ENCODE results near the gene PRODH. TPM values are rescaled to one million over a fixed set of nuclear protein-coding genes. Genes with fewer than 3 reads are reported as not detected.

The PRODH gene
- total RNA-seq, 1 experiment from 2014 or later: 1.1 TPM

- H3K4me1 ChIP-seq (replicated peaks; ENCODE audit: insufficient read depth): no peaks in the 10 kb centered on the region
- no peaks in the 10 kb centered on the region for H3K9me2 ChIP-seq (ENCODE audit: insufficient read depth)
- DNase-seq: no peak
- BruUV-seq (replicated peaks): no TSS peak
- H3K36me3 ChIP-seq (ENCODE audit: low read depth): no peaks in the 10 kb centered on the region
- no peaks in the 10 kb centered on the region for H3K27me3 ChIP-seq (ENCODE audit: insufficient read depth, low read depth)
- H3K79me2 ChIP-seq (ENCODE audit: low read depth): no peaks in the 10 kb centered on the region
- ChIA-PET POLR2A (ENCODE audit: unreplicated experiment) (no interaction called here), CTCF (no interaction called here)
- no peak overlapping the region for H3K4me2 ChIP-seq
- no peaks in the 10 kb centered on the region for H4K20me1 ChIP-seq (ENCODE audit: insufficient read depth)
- no peak overlapping the region for H2AFZ ChIP-seq
- no peak overlapping the region for H3K4me3 ChIP-seq
- intact Hi-C loops (cut with micrococcal nuclease; ENCODE audit: unreplicated experiment): no loop called here
- no peaks in the 10 kb centered on the region for H3F3A ChIP-seq (ENCODE audit: insufficient read depth, low read depth)
- no peak overlapping the region for H3K27ac ChIP-seq
- TF ChIP-seq, protein P1, sequence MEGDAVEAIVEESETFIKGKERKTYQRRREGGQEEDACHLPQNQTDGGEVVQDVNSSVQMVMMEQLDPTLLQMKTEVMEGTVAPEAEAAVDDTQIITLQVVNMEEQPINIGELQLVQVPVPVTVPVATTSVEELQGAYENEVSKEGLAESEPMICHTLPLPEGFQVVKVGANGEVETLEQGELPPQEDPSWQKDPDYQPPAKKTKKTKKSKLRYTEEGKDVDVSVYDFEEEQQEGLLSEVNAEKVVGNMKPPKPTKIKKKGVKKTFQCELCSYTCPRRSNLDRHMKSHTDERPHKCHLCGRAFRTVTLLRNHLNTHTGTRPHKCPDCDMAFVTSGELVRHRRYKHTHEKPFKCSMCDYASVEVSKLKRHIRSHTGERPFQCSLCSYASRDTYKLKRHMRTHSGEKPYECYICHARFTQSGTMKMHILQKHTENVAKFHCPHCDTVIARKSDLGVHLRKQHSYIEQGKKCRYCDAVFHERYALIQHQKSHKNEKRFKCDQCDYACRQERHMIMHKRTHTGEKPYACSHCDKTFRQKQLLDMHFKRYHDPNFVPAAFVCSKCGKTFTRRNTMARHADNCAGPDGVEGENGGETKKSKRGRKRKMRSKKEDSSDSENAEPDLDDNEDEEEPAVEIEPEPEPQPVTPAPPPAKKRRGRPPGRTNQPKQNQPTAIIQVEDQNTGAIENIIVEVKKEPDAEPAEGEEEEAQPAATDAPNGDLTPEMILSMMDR (conservative IDR thresholded peaks at IDR 0.05): no peak
- TF ChIP-seq EZH2 (IDR thresholded peaks at IDR 0.05; ENCODE audit: low read depth): no peak
- no peaks in the 10 kb centered on the region for H3K9me3 ChIP-seq (ENCODE audit: insufficient read depth, low read depth)
Measured at GRCh38 chr22:18931905-18932652, 4.0 kb downstream of the PRODH start.

- H3K4me2 ChIP-seq: no peak overlapping the region
Measured at GRCh38 chr22:18929459-18929858, 6.6 kb downstream of the PRODH start.

GRCh38 chr22:18927573-18927972 is 8.5 kb downstream of the PRODH start:
- Histone ChIP-seq H3K27me3 (ENCODE audit: insufficient read depth, low read depth) (no peaks in the 10 kb centered on the region), H4K20me1 (ENCODE audit: insufficient read depth) (no peaks in the 10 kb centered on the region), H3K27ac (no peak overlapping the region), H3K4me2 (no peak overlapping the region), H3K9me2 (ENCODE audit: insufficient read depth) (no peaks in the 10 kb centered on the region), H3K4me3 (no peak overlapping the region), H3K79me2 (ENCODE audit: low read depth) (no peaks in the 10 kb centered on the region), H2AFZ (no peak overlapping the region), H3K9me3 (ENCODE audit: insufficient read depth, low read depth) (no peaks in the 10 kb centered on the region), H3K36me3 (ENCODE audit: low read depth) (no peaks in the 10 kb centered on the region), H3F3A (ENCODE audit: insufficient read depth, low read depth) (no peaks in the 10 kb centered on the region), H3K4me1 (replicated peaks; ENCODE audit: insufficient read depth) (no peaks in the 10 kb centered on the region)
- ChIA-PET POLR2A (ENCODE audit: unreplicated experiment) (no interaction called here), CTCF (no interaction called here)
- intact Hi-C loops (cut with micrococcal nuclease; ENCODE audit: unreplicated experiment): no loop called here
- no peak for TF ChIP-seq EZH2 (IDR thresholded peaks at IDR 0.05; ENCODE audit: low read depth)
- TF ChIP-seq, protein P1 (conservative IDR thresholded peaks at IDR 0.05): no peak
- BruUV-seq (replicated peaks): no TSS peak
- DNase-seq: no peak

More at GRCh38 chr22:18929459-18929858, 6.6 kb downstream of the PRODH start:
- Histone ChIP-seq H3K27me3 (ENCODE audit: insufficient read depth, low read depth) (no peaks in the 10 kb centered on the region), H3F3A (ENCODE audit: insufficient read depth, low read depth) (no peaks in the 10 kb centered on the region), H4K20me1 (ENCODE audit: insufficient read depth) (no peaks in the 10 kb centered on the region), H3K79me2 (ENCODE audit: low read depth) (no peaks in the 10 kb centered on the region), H2AFZ (no peak overlapping the region), H3K4me3 (no peak overlapping the region), H3K9me2 (ENCODE audit: insufficient read depth) (no peaks in the 10 kb centered on the region), H3K36me3 (ENCODE audit: low read depth) (no peaks in the 10 kb centered on the region), H3K9me3 (ENCODE audit: insufficient read depth, low read depth) (no peaks in the 10 kb centered on the region), H3K27ac (no peak overlapping the region), H3K4me1 (replicated peaks; ENCODE audit: insufficient read depth) (no peaks in the 10 kb centered on the region)
- no TSS peak for BruUV-seq (replicated peaks)
- peak in 1 of 2 experiments; percentile 29 for DNase-seq
- intact Hi-C loops (cut with micrococcal nuclease; ENCODE audit: unreplicated experiment): no loop called here
- CTCF ChIA-PET: no interaction called here
- TF ChIP-seq EZH2 (IDR thresholded peaks at IDR 0.05; ENCODE audit: low read depth): no peak
- TF ChIP-seq, protein P1 (conservative IDR thresholded peaks at IDR 0.05): no peak
- POLR2A ChIA-PET (ENCODE audit: unreplicated experiment): interaction anchor here (0.7 kb wide), 1 partner anchor 551 kb away, joined by 5 read pairs; no protein-coding TSS in a partner anchor

Measured in PC-9 (cell line).